Mesangial cell (primary cell): ENCODE results near the gene CLPX. TPM values are rescaled to one million over a fixed set of nuclear protein-coding genes. Genes with fewer than 3 reads are reported as not detected.

ENCODE experiments used
- total RNA-seq: library from RNA; depleted of rRNA; stranded (reverse); fragments of >200 nt; gene quantifications from 2 replicates; pipeline ENCODE4 v1.2.3, GENCODE V29; 2015

Gene CLPX
- total RNA-seq = 15.3 and 15.8 TPM in 2 replicates

GRCh38 chr15:65184868-65185717 lies at the start of gene CLPX:
TSS of gene CLPX (minus strand) at chr15:65185342. CDS start at chr15:65185153, 189 bp downstream.

GRCh38 chr15:65210770-65211481 lies 25.8 kb upstream of the CLPX start, which contains the start of gene CILP:
TSS of gene CILP (minus strand) at chr15:65211473. CDS start at chr15:65209755, 1,718 bp downstream.

GRCh38 chr15:65133548-65134200 lies 51.5 kb downstream of the CLPX start, which contains the start of gene PDCD7:
TSS of gene PDCD7 (minus strand) at chr15:65133808. CDS start at chr15:65133781, 27 bp downstream.

DNA sequence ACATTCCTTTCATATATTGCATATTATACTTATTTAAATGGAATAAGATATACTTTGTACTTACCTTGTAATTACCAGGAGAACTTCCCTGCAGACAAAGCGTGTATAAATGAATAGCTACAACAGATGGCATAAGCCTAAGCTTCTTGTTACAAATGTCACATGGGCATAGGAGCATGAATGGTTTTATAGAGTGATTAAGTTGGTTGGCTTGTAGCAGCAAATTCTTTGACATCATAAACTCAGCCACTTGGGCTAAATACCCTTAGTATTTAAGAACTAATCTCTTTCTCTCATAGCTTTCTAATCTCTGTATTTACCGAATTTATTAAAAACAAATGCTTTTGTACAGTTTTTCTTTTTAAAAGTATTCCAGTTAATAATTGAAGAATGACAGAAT lies 70.1 kb downstream of the CLPX start, which contains the start of gene UBAP1L:
Gene UBAP1L, minus strand, starts transcription at position 115 of the 400 bp plus-strand sequence. CDS start 8,985 bp downstream, outside the sequence.

Other genes with a start within 250 kb of the CLPX start
- gene SPG21, start 195.4 kb downstream of the CLPX start, total RNA-seq = 57.2 and 106 TPM in 2 replicates
- gene MTFMT, start 155.7 kb downstream of the CLPX start, total RNA-seq = 18.4 and 25.4 TPM in 2 replicates
- gene SLC51B, start 140.0 kb downstream of the CLPX start, total RNA-seq = not detected in 2 replicates
- gene RASL12, start 117.4 kb downstream of the CLPX start, total RNA-seq = not detected in 2 replicates
- gene KBTBD13, start 108.6 kb downstream of the CLPX start, total RNA-seq = not detected in 2 replicates
- 0.33 and 0.89 TPM in 2 replicates for gene UBAP1L, start 70.1 kb downstream of the CLPX start, total RNA-seq
- 9.9 TPM in 2 replicates for gene PDCD7, start 51.5 kb downstream of the CLPX start, total RNA-seq
- gene CILP, start 26.1 kb upstream of the CLPX start, total RNA-seq = 0.13 TPM in 1 of 2 replicates, not detected in the other
- gene PARP16, start 101.5 kb upstream of the CLPX start, total RNA-seq = 6.2 and 11.9 TPM in 2 replicates
- gene RNU5A-1, start 110.7 kb upstream of the CLPX start, total RNA-seq = not detected in 2 replicates
- not detected in 2 replicates for gene RNU5B-1, start 119.3 kb upstream of the CLPX start, total RNA-seq
- 0.25 TPM in 1 of 2 replicates, not detected in the other for gene IGDCC3, start 192.7 kb upstream of the CLPX start, total RNA-seq
- gene IGDCC4, start 237.6 kb upstream of the CLPX start, total RNA-seq = 2.3 and 7.9 TPM in 2 replicates